GM12878 (cell line): ENCODE measurements around the gene ACTA2. TPM values are rescaled to one million over a fixed set of nuclear protein-coding genes. Genes with fewer than 3 reads are reported as not detected.

Experiments
- ATAC-seq: fragments of 200-7000 bp; cut with Tn5 transposase; 3 replicates; pipeline ENCODE4 v1.9.1; 2020; ENCODE audit warnings: mild to moderate bottlenecking, moderate library complexity
- BruUV-seq: library from RNA; stranded (reverse); fragments of 400-500 nt; replicated peaks from 2 replicates; lab custom pipeline; 2021; lab: Mats Ljungman, UMichigan
- CTCF ChIA-PET: fragments of 300-600 bp; sonication (Branson Sonifier 250); formaldehyde crosslinking; extraction: SDS; loops from one replicate; lab custom pipeline; 2021; ENCODE audit warnings: inconsistent platforms; lab: Yijun Ruan, JAX
- POLR2A ChIA-PET: fragments of 350-600 bp; formaldehyde crosslinking; extraction: SDS; loops from one replicate; lab custom pipeline; 2021; ENCODE audit warnings: inconsistent platforms; lab: Charles Lee
- RAD21 ChIA-PET: fragments of 300-600 bp; sonication (Branson Sonifier 250); formaldehyde crosslinking; loops from one replicate; lab custom pipeline; 2023; ENCODE audit warnings: antibody characterized with exemption; ENCODE audit not compliant: unreplicated experiment; lab: Charles Lee
- SMC1A ChIA-PET: fragments of 300-600 bp; sonication (Branson Sonifier 250); formaldehyde crosslinking; loops from one replicate; lab custom pipeline; 2023; ENCODE audit not compliant: unreplicated experiment, uncharacterized antibody; lab: Charles Lee
- DNase-seq: peaks from one replicate; pipeline ENCODE4 v3.0.0-alpha.2; 2011; ENCODE audit warnings: low read depth, low spot score
- FAIRE-seq: peaks from 3 replicates; lab custom pipeline; 2011; peaks lifted over from hg19 to GRCh38; lab: Jason Lieb, UNC
- H2AFZ ChIP-seq: 2 replicates; pipeline ENCODE4 v1.6.0; 2011; ENCODE audit warnings: low read depth, low read length, control low read depth; ENCODE audit not compliant: control insufficient read depth
- H3K27ac ChIP-seq: 2 replicates; pipeline ENCODE4 v1.5.1; 2011; ENCODE audit warnings: control low read depth; ENCODE audit not compliant: control insufficient read depth, insufficient read depth
- H3K27me3 ChIP-seq, 2 experiments: replicated peaks in 1 of 2; 2 replicates each; pipeline versions ENCODE4 v1.6.0 to v1.6.1; 2011; ENCODE audit warnings: low read length in 1 of 2; ENCODE audit not compliant: control insufficient read depth in 2 of 2, insufficient read depth in 2 of 2
- H3K36me3 ChIP-seq, 2 experiments: 2 replicates each; pipeline ENCODE4 v1.5.1; 2011; ENCODE audit warnings: low read length in 1 of 2; ENCODE audit not compliant: control insufficient read depth in 2 of 2, insufficient read depth in 2 of 2
- H3K4me1 ChIP-seq: 2 replicates; pipeline ENCODE4 v1.6.1; 2011; ENCODE audit warnings: mild to moderate bottlenecking, low read length, moderate library complexity, mixed read lengths; ENCODE audit not compliant: control insufficient read depth, insufficient read depth
- H3K4me2 ChIP-seq: 2 replicates; pipeline ENCODE4 v1.6.0; 2011; ENCODE audit warnings: control low read depth; ENCODE audit not compliant: control insufficient read depth, insufficient read depth
- H3K4me3 ChIP-seq: fragments of 200-600 bp; sonication (generic); 2 replicates; pipeline ENCODE4 v1.5.1; 2016
- H3K79me2 ChIP-seq: 2 replicates; pipeline ENCODE4 v1.6.0; 2011; ENCODE audit warnings: low read length; ENCODE audit not compliant: control insufficient read depth, insufficient read depth
- H3K9ac ChIP-seq: 2 replicates; pipeline ENCODE4 v1.8.0; 2011; ENCODE audit warnings: low read length, control low read depth, mixed read lengths; ENCODE audit not compliant: control insufficient read depth, insufficient read depth
- H3K9me3 ChIP-seq: replicated peaks from 3 replicates; pipeline ENCODE4 v1.5.1; 2011; ENCODE audit warnings: mild to moderate bottlenecking, low read length; ENCODE audit not compliant: control insufficient read depth, insufficient read depth
- H4K20me1 ChIP-seq: 2 replicates; pipeline ENCODE4 v1.6.0; 2011; ENCODE audit not compliant: control insufficient read depth, insufficient read depth
- BACH1 ChIP-seq: fragments of 450-650 bp; IDR thresholded peaks from 2 replicates; pipeline ENCODE4 v1.6.1; 2017; ENCODE audit warnings: mild to moderate bottlenecking, borderline replicate concordance
- CBFB ChIP-seq: IDR thresholded peaks from 2 replicates; pipeline ENCODE4 v1.6.1; 2016; ENCODE audit warnings: antibody characterized with exemption, low read depth
- NFYB ChIP-seq: IDR thresholded peaks from 2 replicates; pipeline ENCODE4 v1.6.1; 2011; ENCODE audit warnings: low read depth, mild to moderate bottlenecking, low read length, improper control_type of control experiment, moderate library complexity; ENCODE audit not compliant: insufficient read depth
- NR2C1 ChIP-seq: fragments of 450-650 bp; IDR thresholded peaks from 2 replicates; pipeline ENCODE4 v1.6.1; 2017; ENCODE audit warnings: antibody characterized with exemption, mild to moderate bottlenecking, moderate library complexity
- NR2F1 ChIP-seq: fragments of 450-650 bp; conservative IDR thresholded peaks from 2 replicates; pipeline ENCODE4 v1.6.1; 2017; ENCODE audit warnings: mild to moderate bottlenecking
- PAX8 ChIP-seq: fragments of 450-650 bp; IDR thresholded peaks from 2 replicates; pipeline ENCODE4 v1.6.1; 2017; ENCODE audit warnings: mild to moderate bottlenecking, moderate library complexity
- RAD51 ChIP-seq: fragments of 450-650 bp; IDR thresholded peaks from 2 replicates; pipeline ENCODE4 v1.6.1; 2016; ENCODE audit warnings: moderate library complexity, mild to moderate bottlenecking, inconsistent platforms
- WGBS: methylation state at CpG from one replicate; pipeline ENCODE4 v1.1.6; 2016; ENCODE audit warnings: low lambda C conversion rate; ENCODE audit not compliant: insufficient replicate concordance, insufficient coverage; ENCODE audit errors: missing lambda C conversion rate; 5-methylcytosine and 5-hydroxymethylcytosine counted together
- in situ Hi-C: fragments of 300-500 bp; cut with MboI; formaldehyde crosslinking; loops from 9 replicates; pipeline ENCODE4 v1.14.3; 2018; ENCODE audit warnings: mixed read lengths
- intact Hi-C: fragments of 100-400 bp; cut with micrococcal nuclease; formaldehyde crosslinking; loops from one replicate; pipeline ENCODE4 v1.14.2; 2022; ENCODE audit not compliant: unreplicated experiment
- polyA plus RNA-seq, 11 experiments: library from polyadenylated mRNA; depleted of rRNA in 4 of 11; unstranded in 6 of 11; stranded (reverse) in 5 of 11; fragments of >200 nt; fragmentation: Nextera tagmentation in 4 of 11; fragmentation: Illumina TruSeq in 1 of 11; extraction: Ambion mirVana in 4 of 11; extraction: Trizol in 1 of 11; gene quantifications; 1 replicate in 1 of 11; 2 replicates in 10 of 11; pipeline versions ENCODE4 v1.2.1 to v1.2.3, GENCODE V29; 2011 to 2016; ENCODE audit warnings: inconsistent platforms in 2 of 11, missing spikeins in 2 of 11, low read depth in 1 of 11
- total RNA-seq, 4 experiments: library from RNA; depleted of rRNA in 3 of 4; stranded (reverse); fragments of >200 nt in 3 of 4; fragmentation: Illumina TruSeq in 1 of 4; extraction: Trizol in 1 of 4; gene quantifications; 2 replicates each; pipeline versions ENCODE4 v1.2.1 to v1.2.3, GENCODE V29; 2013 to 2021
- TF ChIP-seq, protein P1 (sequence below): IDR thresholded peaks from 2 replicates; pipeline ENCODE4 v1.6.1; 2012; ENCODE audit warnings: mild to moderate bottlenecking, low read depth, low read length
- TF ChIP-seq, protein P2 (sequence below): fragments of 450-650 bp; IDR thresholded peaks from 2 replicates; pipeline ENCODE4 v1.6.1; 2014; ENCODE audit warnings: mild to moderate bottlenecking
- TF ChIP-seq, protein P3 (sequence below): IDR thresholded peaks from 2 replicates; pipeline ENCODE4 v1.6.1; 2012; ENCODE audit warnings: low read length, inconsistent platforms
- TF ChIP-seq, protein P4 (sequence below): IDR thresholded peaks from 2 replicates; pipeline ENCODE4 v1.6.1; 2011; ENCODE audit warnings: mild to moderate bottlenecking, low read depth, low read length, moderate library complexity; ENCODE audit not compliant: insufficient replicate concordance
- TF ChIP-seq, protein P5 (sequence below): fragments of 150-350 bp; IDR thresholded peaks from 2 replicates; pipeline ENCODE4 v1.6.1; 2014; ENCODE audit warnings: mild to moderate bottlenecking, low read depth, low read length

Gene ACTA2
- total and polyA plus RNA-seq, 10 of the 15 experiments (the other 5 are each of a cell fraction or from before 2014, with no cell fraction given) = 7.4 to 78.2 (median 32.4) TPM

DNA sequence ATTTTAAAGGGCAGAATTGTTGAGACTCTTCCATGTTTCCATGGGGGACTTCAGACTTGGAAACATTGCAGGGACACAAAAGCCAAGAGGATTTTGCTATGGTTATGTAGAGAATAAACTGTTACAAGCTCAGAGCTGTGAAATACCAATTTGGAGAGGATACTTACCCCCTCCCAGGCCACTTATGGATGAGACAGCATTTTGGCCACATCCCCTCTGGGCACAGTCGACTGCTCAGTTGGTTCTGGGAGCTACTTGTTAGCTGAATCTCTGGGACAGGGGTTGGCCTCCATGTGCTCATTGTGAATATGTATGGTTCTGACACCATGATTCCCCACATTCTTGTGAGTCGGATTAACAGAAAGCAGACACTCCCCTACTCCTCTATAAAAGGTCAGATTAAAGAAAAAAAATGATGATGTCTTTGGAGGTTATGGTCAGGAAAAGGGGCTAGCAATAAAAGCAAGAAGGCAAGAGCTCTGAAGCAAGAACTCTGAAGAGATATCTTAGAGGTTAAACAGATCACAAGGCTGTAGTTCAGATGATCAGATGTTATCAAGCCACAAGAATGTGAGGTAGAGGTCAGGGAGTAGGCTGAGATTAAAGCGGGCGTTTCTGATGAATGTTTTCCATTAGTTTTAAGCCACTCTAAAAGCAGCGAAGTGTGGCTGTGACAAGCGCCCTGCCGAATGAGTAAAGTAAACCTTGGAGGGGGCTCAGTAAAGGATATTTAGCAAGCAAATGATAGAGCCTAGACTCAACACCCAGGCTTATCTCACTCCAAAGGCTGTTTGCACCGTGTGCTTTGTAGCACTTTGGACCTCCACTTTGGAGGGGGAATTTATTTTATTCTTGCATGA lies 55.3 kb downstream of the ACTA2 start:
- Histone ChIP-seq H3K79me2 (peaks cover 73% of the 10 kb centered on the region), H3K4me1 (peaks cover 42% of the 10 kb centered on the region), H3K27ac (peak overlapping the region; percentile 84), H3K4me2 (peak overlapping the region; percentile 12), H3K9me3 (no peaks in the 10 kb centered on the region), H3K9ac (no peak overlapping the region), H3K4me3 (0 out of 2 replicates have a peak overlapping the region, but pooled peaks have one; percentile 10), H3K36me3 (0 out of 4 replicates have a peak, but pooled peaks cover 0 to 1% of the 10 kb centered on the region in 2 experiments), H3K27me3 (no peaks in the 10 kb centered on the region), H4K20me1 (no peaks in the 10 kb centered on the region), H2AFZ (no peak overlapping the region)
- ChIA-PET RAD21 (interaction anchor here (5.7 to 7.9 kb wide), 4 partner anchors 10 to 97 kb away, joined by 66 to 249 read pairs (median 70); partner anchors contain the start of gene FAS), POLR2A (interaction anchor here (0.6 to 6.3 kb wide), 4 partner anchors 10 to 103 kb away, joined by 3 to 248 read pairs (median 3); partner anchors contain the start of gene FAS), CTCF (interaction anchor here (1.0 to 6.6 kb wide), 3 partner anchors 10 to 61 kb away, joined by 5 to 116 read pairs (median 9); no protein-coding TSS in a partner anchor), SMC1A (interaction anchor here (2.0 to 8.4 kb wide), 4 partner anchors 10 to 63 kb away, joined by 6 to 329 read pairs (median 59); no protein-coding TSS in a partner anchor)
- in situ Hi-C loops (no loop called here), intact Hi-C loops (no loop called here)
- no peak for TF ChIP-seq CBFB
- TF ChIP-seq, protein P1, sequence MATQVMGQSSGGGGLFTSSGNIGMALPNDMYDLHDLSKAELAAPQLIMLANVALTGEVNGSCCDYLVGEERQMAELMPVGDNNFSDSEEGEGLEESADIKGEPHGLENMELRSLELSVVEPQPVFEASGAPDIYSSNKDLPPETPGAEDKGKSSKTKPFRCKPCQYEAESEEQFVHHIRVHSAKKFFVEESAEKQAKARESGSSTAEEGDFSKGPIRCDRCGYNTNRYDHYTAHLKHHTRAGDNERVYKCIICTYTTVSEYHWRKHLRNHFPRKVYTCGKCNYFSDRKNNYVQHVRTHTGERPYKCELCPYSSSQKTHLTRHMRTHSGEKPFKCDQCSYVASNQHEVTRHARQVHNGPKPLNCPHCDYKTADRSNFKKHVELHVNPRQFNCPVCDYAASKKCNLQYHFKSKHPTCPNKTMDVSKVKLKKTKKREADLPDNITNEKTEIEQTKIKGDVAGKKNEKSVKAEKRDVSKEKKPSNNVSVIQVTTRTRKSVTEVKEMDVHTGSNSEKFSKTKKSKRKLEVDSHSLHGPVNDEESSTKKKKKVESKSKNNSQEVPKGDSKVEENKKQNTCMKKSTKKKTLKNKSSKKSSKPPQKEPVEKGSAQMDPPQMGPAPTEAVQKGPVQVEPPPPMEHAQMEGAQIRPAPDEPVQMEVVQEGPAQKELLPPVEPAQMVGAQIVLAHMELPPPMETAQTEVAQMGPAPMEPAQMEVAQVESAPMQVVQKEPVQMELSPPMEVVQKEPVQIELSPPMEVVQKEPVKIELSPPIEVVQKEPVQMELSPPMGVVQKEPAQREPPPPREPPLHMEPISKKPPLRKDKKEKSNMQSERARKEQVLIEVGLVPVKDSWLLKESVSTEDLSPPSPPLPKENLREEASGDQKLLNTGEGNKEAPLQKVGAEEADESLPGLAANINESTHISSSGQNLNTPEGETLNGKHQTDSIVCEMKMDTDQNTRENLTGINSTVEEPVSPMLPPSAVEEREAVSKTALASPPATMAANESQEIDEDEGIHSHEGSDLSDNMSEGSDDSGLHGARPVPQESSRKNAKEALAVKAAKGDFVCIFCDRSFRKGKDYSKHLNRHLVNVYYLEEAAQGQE = no peak
- TF ChIP-seq PAX8 = no peak
- TF ChIP-seq, protein P2, sequence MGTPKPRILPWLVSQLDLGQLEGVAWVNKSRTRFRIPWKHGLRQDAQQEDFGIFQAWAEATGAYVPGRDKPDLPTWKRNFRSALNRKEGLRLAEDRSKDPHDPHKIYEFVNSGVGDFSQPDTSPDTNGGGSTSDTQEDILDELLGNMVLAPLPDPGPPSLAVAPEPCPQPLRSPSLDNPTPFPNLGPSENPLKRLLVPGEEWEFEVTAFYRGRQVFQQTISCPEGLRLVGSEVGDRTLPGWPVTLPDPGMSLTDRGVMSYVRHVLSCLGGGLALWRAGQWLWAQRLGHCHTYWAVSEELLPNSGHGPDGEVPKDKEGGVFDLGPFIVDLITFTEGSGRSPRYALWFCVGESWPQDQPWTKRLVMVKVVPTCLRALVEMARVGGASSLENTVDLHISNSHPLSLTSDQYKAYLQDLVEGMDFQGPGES = no peak
- TF ChIP-seq NFYB = no peak
- TF ChIP-seq NR2C1 = no peak
- TF ChIP-seq, protein P3, sequence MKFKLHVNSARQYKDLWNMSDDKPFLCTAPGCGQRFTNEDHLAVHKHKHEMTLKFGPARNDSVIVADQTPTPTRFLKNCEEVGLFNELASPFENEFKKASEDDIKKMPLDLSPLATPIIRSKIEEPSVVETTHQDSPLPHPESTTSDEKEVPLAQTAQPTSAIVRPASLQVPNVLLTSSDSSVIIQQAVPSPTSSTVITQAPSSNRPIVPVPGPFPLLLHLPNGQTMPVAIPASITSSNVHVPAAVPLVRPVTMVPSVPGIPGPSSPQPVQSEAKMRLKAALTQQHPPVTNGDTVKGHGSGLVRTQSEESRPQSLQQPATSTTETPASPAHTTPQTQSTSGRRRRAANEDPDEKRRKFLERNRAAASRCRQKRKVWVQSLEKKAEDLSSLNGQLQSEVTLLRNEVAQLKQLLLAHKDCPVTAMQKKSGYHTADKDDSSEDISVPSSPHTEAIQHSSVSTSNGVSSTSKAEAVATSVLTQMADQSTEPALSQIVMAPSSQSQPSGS = no peak
- TF ChIP-seq NR2F1 = no peak; the same call in 1 of the 2 replicates
- no peak for TF ChIP-seq RAD51
- TF ChIP-seq, protein P4, sequence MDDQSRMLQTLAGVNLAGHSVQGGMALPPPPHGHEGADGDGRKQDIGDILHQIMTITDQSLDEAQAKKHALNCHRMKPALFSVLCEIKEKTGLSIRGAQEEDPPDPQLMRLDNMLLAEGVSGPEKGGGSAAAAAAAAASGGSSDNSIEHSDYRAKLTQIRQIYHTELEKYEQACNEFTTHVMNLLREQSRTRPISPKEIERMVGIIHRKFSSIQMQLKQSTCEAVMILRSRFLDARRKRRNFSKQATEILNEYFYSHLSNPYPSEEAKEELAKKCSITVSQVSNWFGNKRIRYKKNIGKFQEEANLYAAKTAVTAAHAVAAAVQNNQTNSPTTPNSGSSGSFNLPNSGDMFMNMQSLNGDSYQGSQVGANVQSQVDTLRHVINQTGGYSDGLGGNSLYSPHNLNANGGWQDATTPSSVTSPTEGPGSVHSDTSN = no peak
- TF ChIP-seq, protein P5, sequence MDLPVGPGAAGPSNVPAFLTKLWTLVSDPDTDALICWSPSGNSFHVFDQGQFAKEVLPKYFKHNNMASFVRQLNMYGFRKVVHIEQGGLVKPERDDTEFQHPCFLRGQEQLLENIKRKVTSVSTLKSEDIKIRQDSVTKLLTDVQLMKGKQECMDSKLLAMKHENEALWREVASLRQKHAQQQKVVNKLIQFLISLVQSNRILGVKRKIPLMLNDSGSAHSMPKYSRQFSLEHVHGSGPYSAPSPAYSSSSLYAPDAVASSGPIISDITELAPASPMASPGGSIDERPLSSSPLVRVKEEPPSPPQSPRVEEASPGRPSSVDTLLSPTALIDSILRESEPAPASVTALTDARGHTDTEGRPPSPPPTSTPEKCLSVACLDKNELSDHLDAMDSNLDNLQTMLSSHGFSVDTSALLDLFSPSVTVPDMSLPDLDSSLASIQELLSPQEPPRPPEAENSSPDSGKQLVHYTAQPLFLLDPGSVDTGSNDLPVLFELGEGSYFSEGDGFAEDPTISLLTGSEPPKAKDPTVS = no peak
- TF ChIP-seq BACH1 = no peak
- FAIRE-seq = no peak
- no peak; the same call in 2 of the 3 replicates for ATAC-seq
- DNase-seq = no peak
- WGBS = 40% methylated on average over 8 of the region's 8 CpGs
- BruUV-seq = no TSS peak
